ENCODE measurements around the gene NEU4.
"Not testable (repeated sequence)": the region's sequence is repeated elsewhere in the genome, so short reads cannot be mapped to it uniquely, and the experiment has no call there.

Gene NEU4

GRCh38 chr2:241812730-241813643 lies 4.0 kb downstream of the NEU4 start:
- DNase-seq, result peak in 34 of 56 donors; percentile 7 to 75 (median 53)

GRCh38 chr2:241813644-241814392 lies 4.8 kb downstream of the NEU4 start:
- no peak for DNase-seq

- no peak for DNase-seq
These were observed 5.3 kb downstream of the NEU4 start for GRCh38 chr2:241814393-241814642.

DNA sequence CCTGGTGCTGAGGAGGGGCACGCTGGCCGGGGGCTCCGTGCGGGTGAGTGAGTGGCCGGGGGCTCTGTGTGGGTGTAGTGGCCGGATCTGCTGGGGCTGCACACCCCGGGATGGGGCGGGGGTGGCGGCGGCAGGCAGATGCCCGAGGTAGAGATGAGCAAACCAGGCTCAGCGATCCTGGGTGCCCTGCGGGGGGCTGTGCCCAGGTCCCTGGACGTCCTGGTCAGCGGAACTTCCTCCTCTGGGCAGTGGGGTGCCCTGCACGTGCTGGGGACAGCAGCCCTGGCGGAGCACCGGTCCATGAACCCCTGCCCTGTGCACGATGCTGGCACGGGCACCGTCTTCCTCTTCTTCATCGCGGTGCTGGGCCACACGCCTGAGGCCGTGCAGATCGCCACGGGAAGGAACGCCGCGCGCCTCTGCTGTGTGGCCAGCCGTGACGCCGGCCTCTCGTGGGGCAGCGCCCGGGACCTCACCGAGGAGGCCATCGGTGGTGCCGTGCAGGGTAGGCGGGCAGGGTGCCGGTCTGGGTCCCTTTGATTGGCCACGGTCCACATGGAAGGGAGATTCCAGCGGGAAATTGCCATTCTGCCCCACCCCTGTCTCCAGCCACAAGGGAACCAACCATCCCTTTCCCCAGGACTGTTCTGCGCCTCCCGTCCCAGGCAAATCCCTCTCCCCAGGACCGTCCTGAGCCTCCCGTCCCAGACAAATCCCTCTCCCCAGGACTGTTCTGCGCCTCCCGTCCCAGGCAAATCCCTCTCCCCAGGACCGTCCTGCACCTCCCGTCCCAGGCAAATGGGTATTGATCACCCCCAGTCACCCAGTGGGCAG lies 5.9 kb downstream of the NEU4 start:
- no peak for DNase-seq

- no peak for DNase-seq
These were observed 6.8 kb downstream of the NEU4 start for GRCh38 chr2:241815477-241816430.

DNA sequence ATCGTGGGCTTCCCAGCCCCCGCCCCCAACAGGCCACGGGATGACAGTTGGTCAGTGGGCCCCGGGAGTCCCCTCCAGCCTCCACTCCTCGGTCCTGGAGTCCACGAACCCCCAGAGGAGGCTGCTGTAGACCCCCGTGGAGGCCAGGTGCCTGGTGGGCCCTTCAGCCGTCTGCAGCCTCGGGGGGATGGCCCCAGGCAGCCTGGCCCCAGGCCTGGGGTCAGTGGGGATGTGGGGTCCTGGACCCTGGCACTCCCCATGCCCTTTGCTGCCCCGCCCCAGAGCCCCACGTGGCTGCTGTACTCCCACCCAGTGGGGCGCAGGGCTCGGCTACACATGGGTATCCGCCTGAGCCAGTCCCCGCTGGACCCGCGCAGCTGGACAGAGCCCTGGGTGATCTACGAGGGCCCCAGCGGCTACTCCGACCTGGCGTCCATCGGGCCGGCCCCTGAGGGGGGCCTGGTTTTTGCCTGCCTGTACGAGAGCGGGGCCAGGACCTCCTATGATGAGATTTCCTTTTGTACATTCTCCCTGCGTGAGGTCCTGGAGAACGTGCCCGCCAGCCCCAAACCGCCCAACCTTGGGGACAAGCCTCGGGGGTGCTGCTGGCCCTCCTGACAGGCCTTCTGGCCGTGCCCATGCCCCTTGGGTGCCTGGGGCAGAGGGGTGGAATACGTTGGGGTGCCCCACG lies 7.6 kb downstream of the NEU4 start:
- no peak for DNase-seq

DNA sequence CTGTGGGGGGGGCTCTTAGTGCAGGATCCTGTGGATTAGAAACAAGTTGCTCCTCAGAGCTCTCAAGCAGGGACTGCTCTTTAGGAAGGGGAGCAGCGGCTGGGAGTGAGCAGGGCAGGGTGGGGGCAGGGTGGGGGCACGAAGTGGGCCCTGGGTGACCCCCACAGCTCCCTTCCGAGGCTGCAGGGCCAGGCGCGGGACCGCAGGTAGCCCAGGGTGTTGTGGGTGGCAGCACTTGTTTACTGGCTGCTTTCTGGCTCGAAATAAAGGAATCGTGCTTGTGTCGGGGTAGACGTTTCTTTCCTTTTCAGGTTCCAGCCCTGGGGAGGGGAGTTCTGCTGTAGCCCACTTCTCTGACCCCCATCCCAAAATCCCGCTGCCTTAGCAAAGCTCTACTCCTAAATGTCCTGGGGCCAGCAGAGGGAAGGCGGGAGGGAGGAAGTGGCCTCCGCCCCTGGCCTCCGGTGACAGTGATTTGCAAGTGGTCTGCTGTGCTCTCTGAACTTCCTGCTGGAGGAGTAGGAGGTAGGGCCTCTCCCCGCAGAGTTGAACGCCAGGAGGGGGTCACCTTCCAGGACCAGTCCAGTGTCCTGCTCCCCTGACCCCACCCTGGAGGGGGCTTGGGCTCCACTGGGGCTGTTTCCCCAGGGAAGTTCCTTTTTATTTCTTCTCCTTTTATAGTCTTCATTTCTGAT lies 8.3 kb downstream of the NEU4 start:
- DNase-seq, result no peak

- not testable (repeated sequence) for DNase-seq
These were observed 8.8 kb downstream of the NEU4 start for GRCh38 chr2:241817821-241818215.

- no peak for DNase-seq
These were observed 9.4 kb downstream of the NEU4 start for GRCh38 chr2:241818229-241818942.

DNA sequence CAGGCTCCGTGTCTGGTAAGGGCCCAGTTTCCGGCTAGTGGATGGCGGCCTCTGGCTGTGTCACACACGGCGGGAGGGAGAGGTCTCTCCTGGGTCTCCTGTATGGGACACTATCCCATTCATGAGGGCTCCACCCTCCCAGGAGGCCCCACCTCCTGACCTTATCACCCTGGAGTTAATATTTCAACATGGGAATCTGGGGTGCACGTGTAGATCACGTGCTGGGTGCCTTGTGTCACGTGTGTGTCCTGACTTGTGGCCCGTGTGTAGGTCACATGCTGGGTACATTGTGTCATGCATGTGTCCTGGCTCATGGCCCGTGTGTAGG lies 9.9 kb downstream of the NEU4 start:
- DNase-seq, result no peak

GRCh38 chr2:241819947-241820624 lies 11.1 kb downstream of the NEU4 start:
- DNase-seq, result not testable (repeated sequence)

- DNase-seq, result no peak
These were observed 11.8 kb downstream of the NEU4 start for GRCh38 chr2:241820625-241821384.

DNA sequence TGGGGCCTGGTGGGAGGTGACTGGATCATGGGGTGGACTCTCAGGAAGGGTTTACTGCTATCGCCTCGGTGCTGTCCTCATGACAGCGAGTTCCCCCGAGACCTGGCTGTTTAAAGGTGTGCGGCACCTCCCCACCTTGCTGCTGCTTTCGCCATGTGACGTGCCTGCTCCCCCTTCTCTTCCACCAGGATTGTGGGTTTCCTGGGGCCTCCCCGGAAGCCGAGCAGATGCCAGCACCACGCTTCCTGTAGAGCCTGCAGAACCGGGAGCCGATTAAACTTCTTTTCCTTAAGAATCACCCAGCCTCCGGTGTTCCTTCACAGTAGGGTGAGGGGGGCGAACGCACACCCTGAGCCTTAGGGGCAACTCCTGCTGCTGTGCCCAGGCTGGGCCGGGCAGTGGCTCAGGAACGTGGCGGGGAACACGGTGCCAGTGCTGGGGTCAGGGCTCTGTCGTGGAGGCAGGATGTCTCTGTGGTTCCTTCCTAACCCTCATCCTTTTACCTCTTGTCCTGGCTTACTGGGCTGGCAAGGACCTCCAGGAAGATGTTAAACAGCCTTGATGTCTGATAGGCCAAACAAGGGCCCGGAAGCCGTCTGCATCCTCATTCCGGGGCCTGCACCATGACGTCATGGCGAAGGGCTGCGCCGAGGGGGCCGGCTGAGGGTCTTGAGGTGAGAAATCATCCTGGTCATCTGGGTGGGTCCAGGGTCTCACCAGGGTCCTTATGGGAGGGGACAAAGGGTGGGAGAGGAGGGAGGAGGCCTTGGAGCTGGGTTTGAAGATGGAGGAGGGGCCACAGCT lies 12.7 kb downstream of the NEU4 start:
- no peak for DNase-seq

DNA sequence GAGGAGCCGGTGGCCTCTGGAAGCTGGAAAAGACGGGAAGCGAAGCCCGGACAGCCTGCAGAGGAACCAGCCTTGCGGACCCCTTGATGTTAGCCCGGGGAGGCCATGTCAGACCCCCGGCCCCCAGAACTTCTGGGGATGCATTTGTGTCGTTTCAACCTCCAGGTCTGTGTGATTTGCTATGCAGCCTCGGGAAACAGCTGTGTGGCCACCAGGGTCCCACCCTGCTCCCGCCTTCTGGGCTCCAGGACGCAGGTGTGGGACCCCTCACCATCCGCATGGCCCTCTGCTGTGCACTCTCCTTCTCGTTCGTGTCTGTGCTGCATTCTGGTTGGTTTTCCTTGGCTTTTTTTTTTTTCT lies 13.3 kb downstream of the NEU4 start:
- DNase-seq, result no peak

DNA sequence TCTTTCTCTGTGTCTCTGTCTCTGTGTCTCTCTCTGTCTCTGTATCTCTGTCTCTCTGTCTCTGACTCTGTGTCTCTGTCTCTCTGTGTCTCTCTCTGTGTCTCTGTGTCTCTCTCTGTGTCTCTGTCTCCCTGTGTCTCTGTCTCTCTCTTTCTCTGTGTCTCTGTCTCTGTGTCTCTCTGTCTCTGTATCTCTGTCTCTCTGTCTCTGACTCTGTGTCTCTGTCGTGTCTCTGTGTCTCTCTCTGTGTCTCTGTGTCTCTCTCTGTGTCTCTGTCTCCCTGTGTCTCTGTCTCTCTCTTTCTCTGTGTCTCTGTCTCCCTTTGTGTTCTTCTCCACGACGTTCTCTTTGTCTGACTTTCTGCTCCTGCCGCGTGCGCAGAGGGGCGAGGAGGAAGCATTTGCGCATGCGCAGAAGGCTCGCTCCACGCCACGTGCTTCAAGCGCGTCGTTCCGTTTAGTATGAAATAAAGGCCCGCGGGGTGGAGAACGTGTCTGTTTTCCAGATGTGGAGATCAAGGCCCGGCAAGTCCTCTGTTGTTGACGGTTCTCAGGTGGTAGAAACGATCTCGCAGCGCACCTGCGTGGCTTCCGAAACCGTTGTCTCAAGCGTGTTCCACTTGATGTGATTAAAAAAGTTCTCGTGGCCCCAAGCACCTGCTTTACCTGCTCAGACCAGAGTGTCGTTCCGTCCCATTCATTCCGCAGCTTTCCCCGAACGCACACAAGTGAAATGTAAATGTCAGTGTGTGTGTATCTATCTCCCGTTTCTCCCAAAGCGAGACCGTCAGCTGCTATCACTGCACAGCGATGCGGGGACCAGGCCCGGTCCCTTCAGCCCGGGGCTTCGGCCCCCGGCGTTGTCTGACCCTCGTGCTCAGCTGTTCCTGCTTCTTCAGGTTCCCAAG lies 14.8 kb downstream of the NEU4 start:
- DNase-seq, result not testable (repeated sequence)

- no peak for DNase-seq
These were observed 18.4 kb downstream of the NEU4 start for GRCh38 chr2:241827394-241827793.
